ENCODE results near the gene CLCNKB.

CLCNKB gene

DNA sequence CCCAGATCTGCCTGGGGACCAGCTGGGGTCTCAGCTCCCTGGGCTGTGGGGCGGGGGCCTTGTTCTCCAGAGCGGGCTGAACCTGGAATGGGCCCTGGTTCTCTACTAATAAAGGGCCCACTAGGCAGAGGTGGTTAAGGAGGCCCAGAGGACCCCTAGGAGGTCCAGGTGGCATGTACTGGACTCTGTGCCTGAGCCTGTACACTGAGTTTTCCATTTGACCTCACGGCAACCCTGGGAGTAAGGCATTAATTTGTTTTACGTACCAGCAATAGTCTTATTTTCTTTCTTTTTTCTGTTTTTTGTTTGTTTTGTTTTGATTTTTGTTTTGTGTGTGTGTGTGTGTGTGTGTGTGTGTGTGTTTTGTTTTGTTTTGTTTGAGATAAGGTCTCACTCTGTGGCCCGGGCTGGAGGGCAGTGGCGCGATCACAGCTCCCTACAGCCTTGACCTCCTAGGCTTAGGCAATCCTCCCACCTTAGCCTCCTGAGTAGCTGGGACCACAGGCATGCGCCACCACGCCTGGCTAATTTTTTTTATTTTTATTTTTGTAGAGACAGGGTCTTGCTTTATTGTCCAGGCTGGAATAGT is 49.4 kb downstream of the CLCNKB start:
- FAIRE-seq (no peak), DNase-seq (ENCODE audit: low spot score) (no peak)

DNA sequence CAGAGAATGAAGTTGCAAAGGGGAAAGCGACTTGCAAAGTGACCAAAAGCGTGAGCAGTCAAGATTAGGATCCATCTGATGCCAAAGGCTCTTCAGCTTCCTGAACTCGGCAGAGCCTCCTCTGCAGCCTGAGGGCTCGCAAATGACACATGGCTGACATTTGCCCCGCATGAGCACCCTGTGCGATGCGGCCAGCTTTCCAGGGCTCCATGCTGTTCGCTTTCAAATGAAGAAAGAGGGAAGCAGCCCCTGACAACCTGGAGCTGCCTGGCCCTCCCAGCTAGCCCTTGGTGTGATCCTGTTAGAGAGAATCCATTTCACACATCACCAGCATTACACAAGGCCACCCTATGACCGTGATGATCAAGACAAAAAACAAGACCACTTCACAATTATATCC is 50.0 kb downstream of the CLCNKB start:
- DNase-seq (ENCODE audit: low spot score), result no peak
- no peak for FAIRE-seq

GRCh38 chr1:16094453-16095158 is 51.0 kb downstream of the CLCNKB start:
- DNase-seq (ENCODE audit: low spot score) (no peak), FAIRE-seq (no peak)

GRCh38 chr1:16095447-16095846 is 51.9 kb downstream of the CLCNKB start:
- FAIRE-seq, result no peak
- no peak for DNase-seq (ENCODE audit: low spot score)

GRCh38 chr1:16099412-16099811 is 55.8 kb downstream of the CLCNKB start:
- DNase-seq (ENCODE audit: low spot score) (no peak), FAIRE-seq (no peak)

DNA sequence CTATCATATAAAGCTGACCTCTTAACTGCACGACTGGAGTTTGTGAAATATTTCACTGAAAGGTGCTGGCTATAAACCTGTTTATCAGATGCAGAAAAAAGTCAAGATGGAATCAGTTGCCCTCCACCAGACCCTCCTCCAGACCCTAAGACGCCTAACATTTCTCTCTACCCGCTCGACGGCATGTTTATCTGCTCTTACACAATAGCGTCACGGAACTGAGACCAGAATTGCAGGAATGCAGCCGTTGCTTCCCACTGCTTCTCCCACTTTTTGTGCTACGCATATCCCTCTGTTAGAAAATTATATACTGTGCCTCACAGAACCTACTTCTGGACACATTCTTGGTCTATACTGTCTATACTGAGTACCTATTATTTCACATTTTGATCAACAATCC is 58.0 kb downstream of the CLCNKB start:
- DNase-seq (ENCODE audit: low spot score), result no peak
- no peak for FAIRE-seq
